Measurements from ENCODE around the gene PAWR. TPM values are rescaled to one million over a fixed set of nuclear protein-coding genes. Genes with fewer than 3 reads are reported as not detected.

PAWR gene
- total and polyA plus RNA-seq, 2 of the 13 experiments (the other 11 are each of a cell fraction or from before 2014, with no cell fraction given), result 29.1 to 36.1 TPM

GRCh38 chr12:79547735-79548609, 142.8 kb downstream of the PAWR start (continued):
- no peak for TF ChIP-seq IRF1 (CRISPR knock-in tag; IDR thresholded peaks at IDR 0.05; ENCODE audit: low read depth)
- TF ChIP-seq GTF2F1 (IDR thresholded peaks at IDR 0.05; ENCODE audit: low read length), result no peak
- TF ChIP-seq CBX5 (CRISPR knock-in tag; IDR thresholded peaks at IDR 0.05; ENCODE audit: borderline replicate concordance), result no peak; the same call in 1 of the 2 replicates
- TF ChIP-seq TIGD3 (CRISPR knock-in tag; IDR thresholded peaks at IDR 0.05; ENCODE audit: borderline replicate concordance), result no peak
- no peak for TF ChIP-seq SRF (IDR thresholded peaks at IDR 0.05; ENCODE audit: low read depth, low read length)
- 0 out of 2 replicates have a peak, but pooled peaks have one; percentile 46 for TF ChIP-seq SMARCC2 (IDR thresholded peaks at IDR 0.05)
- TF ChIP-seq NCOA1 (CRISPR knock-in tag; IDR thresholded peaks at IDR 0.05), result no peak
- TF ChIP-seq ZNF12 (CRISPR knock-in tag; IDR thresholded peaks at IDR 0.05), result peak; percentile 51; the same call in 1 of the 2 replicates
- peak; percentile 37 for TF ChIP-seq ZNF781 (CRISPR knock-in tag; IDR thresholded peaks at IDR 0.05; ENCODE audit: borderline replicate concordance, not compliant biosample characterization)
- TF ChIP-seq NR2C2 (CRISPR knock-in tag; IDR thresholded peaks at IDR 0.05; ENCODE audit: borderline replicate concordance), result peak; percentile 36; the same call in 1 of the 2 replicates
- TF ChIP-seq SYNCRIP (IDR thresholded peaks at IDR 0.05; ENCODE audit: insufficient read depth, low read depth, low read length), result no peak
- TF ChIP-seq JUNB (CRISPR knock-in tag; IDR thresholded peaks at IDR 0.05; ENCODE audit: borderline replicate concordance), result no peak
- TF ChIP-seq ZNF607 (CRISPR knock-in tag; IDR thresholded peaks at IDR 0.05; ENCODE audit: borderline replicate concordance), result no peak
- TF ChIP-seq ZNF180 (CRISPR knock-in tag; IDR thresholded peaks at IDR 0.05; ENCODE audit: borderline replicate concordance, low read depth), result no peak
- no peak for TF ChIP-seq ZNF687 (CRISPR knock-in tag; IDR thresholded peaks at IDR 0.05)
- no peak for TF ChIP-seq ONECUT2 (CRISPR knock-in tag; IDR thresholded peaks at IDR 0.05)
- no peak for TF ChIP-seq TGIF2 (CRISPR knock-in tag; IDR thresholded peaks at IDR 0.05)
- no peak for TF ChIP-seq CBX2 (IDR thresholded peaks at IDR 0.05; ENCODE audit: low read depth, low read length)
- no peak for TF ChIP-seq CBX2 (CRISPR knock-in tag; IDR thresholded peaks at IDR 0.05; ENCODE audit: low read depth)
- no peak for TF ChIP-seq NFE2L2 (IDR thresholded peaks at IDR 0.05; ENCODE audit: low read length)
- TF ChIP-seq ZSCAN21 (CRISPR knock-in tag; IDR thresholded peaks at IDR 0.05; ENCODE audit: borderline replicate concordance), result no peak
- TF ChIP-seq ARNT (IDR thresholded peaks at IDR 0.05), result no peak
- no peak for TF ChIP-seq HIVEP1 (CRISPR knock-in tag; IDR thresholded peaks at IDR 0.05)
- TF ChIP-seq MAZ (IDR thresholded peaks at IDR 0.05; ENCODE audit: borderline replicate concordance, low read depth, low read length), result no peak
- TF ChIP-seq MAZ (CRISPR knock-in tag; IDR thresholded peaks at IDR 0.05; ENCODE audit: low read depth), result 0 out of 2 replicates have a peak, but pooled peaks have one; percentile 19
